ENCODE measurements around the gene RTN4R. TPM values are rescaled to one million over a fixed set of nuclear protein-coding genes. Genes with fewer than 3 reads are reported as not detected.

The RTN4R gene
- total and polyA plus RNA-seq, 9 of the 15 experiments (the other 6 are each of a cell fraction or from before 2014, with no cell fraction given): 0.04 to 2.8 (median 1.4) TPM; not detected in 3

- peak in 1 of 2 experiments; percentile 68; a peak in 2 of 4 replicates for TF ChIP-seq RCOR1 (IDR thresholded peaks at IDR 0.05; ENCODE audit: borderline replicate concordance in 1 of 2, low read depth in 2 of 2, low read length in 2 of 2)
- TF ChIP-seq, protein P1, sequence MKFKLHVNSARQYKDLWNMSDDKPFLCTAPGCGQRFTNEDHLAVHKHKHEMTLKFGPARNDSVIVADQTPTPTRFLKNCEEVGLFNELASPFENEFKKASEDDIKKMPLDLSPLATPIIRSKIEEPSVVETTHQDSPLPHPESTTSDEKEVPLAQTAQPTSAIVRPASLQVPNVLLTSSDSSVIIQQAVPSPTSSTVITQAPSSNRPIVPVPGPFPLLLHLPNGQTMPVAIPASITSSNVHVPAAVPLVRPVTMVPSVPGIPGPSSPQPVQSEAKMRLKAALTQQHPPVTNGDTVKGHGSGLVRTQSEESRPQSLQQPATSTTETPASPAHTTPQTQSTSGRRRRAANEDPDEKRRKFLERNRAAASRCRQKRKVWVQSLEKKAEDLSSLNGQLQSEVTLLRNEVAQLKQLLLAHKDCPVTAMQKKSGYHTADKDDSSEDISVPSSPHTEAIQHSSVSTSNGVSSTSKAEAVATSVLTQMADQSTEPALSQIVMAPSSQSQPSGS (CRISPR knock-in tag; IDR thresholded peaks at IDR 0.05): peak; percentile 50; the same call in 1 of the 2 replicates
- peak in 1 of 2 experiments; percentile 55; a peak in 1 of 4 replicates for TF ChIP-seq UBTF (IDR thresholded peaks at IDR 0.05; ENCODE audit: borderline replicate concordance in 1 of 2, low read depth in 2 of 2, low read length in 2 of 2)
- TF ChIP-seq SP1 (CRISPR knock-in tag; IDR thresholded peaks at IDR 0.05): no peak
- TF ChIP-seq, protein P2, sequence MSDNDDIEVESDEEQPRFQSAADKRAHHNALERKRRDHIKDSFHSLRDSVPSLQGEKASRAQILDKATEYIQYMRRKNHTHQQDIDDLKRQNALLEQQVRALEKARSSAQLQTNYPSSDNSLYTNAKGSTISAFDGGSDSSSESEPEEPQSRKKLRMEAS (CRISPR knock-in tag; IDR thresholded peaks at IDR 0.05): peak; percentile 60
- TF ChIP-seq ATF3 (IDR thresholded peaks at IDR 0.05): peak; percentile 81
- TF ChIP-seq ATF3 (CRISPR knock-in tag; conservative IDR thresholded peaks at IDR 0.05): peak; percentile 63; the same call in 1 of the 2 replicates
- TF ChIP-seq GATA2 (CRISPR knock-in tag; IDR thresholded peaks at IDR 0.05): peak; percentile 44; the same call in 1 of the 2 replicates
- 0 out of 2 replicates have a peak, but pooled peaks have one; percentile 31 for TF ChIP-seq CBFB (CRISPR knock-in tag; IDR thresholded peaks at IDR 0.05)
- peak in 1 of 3 experiments; percentile 58 for TF ChIP-seq YY1 (IDR thresholded peaks at IDR 0.05; ENCODE audit: borderline replicate concordance in 1 of 3, control insufficient read depth in 1 of 3, extremely low read depth in 1 of 3, insufficient read depth in 3 of 3, insufficient read length in 1 of 3, insufficient replicate concordance in 2 of 3, low read depth in 1 of 3, low read length in 2 of 3)
- TF ChIP-seq ZNF274 (IDR thresholded peaks at IDR 0.05; ENCODE audit: borderline replicate concordance, low read depth, low read length): no peak
- no peak for TF ChIP-seq TSC22D4 (tag; IDR thresholded peaks at IDR 0.05)
- no peak for TF ChIP-seq BHLHE40 (IDR thresholded peaks at IDR 0.05; ENCODE audit: low read length)
- TF ChIP-seq, protein P3, sequence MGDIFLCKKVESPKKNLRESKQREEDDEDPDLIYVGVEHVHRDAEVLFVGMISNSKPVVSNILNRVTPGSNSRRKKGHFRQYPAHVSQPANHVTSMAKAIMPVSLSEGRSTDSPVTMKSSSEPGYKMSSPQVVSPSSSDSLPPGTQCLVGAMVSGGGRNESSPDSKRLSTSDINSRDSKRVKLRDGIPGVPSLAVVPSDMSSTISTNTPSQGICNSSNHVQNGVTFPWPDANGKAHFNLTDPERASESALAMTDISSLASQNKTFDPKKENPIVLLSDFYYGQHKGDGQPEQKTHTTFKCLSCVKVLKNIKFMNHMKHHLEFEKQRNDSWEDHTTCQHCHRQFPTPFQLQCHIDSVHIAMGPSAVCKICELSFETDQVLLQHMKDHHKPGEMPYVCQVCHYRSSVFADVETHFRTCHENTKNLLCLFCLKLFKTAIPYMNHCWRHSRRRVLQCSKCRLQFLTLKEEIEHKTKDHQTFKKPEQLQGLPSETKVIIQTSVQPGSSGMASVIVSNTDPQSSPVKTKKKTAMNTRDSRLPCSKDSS (IDR thresholded peaks at IDR 0.05; ENCODE audit: low read depth, partially characterized antibody): no peak
- TF ChIP-seq ZNF212 (CRISPR knock-in tag; IDR thresholded peaks at IDR 0.05): no peak
- peak; percentile 3 for TF ChIP-seq FOS (IDR thresholded peaks at IDR 0.05; ENCODE audit: extremely low read depth, insufficient read length)
- peak; percentile 17; the same call in 1 of the 2 replicates for TF ChIP-seq CTBP1 (IDR thresholded peaks at IDR 0.05; ENCODE audit: borderline replicate concordance)
- TF ChIP-seq JUND (IDR thresholded peaks at IDR 0.05; ENCODE audit: borderline replicate concordance, low read depth, low read length): peak; percentile 89
- peak; percentile 82; the same call in 2 of the 3 replicates for TF ChIP-seq JUND (tag; IDR thresholded peaks at IDR 0.05; ENCODE audit: borderline replicate concordance, low read depth, low read length)
- TF ChIP-seq, protein P4, sequence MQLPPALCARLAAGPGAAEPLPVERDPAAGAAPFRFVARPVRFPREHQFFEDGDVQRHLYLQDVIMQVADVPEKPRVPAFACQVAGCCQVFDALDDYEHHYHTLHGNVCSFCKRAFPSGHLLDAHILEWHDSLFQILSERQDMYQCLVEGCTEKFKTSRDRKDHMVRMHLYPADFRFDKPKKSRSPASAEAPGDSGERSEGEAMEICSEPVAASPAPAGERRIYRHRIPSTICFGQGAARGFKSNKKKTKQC (CRISPR knock-in tag; IDR thresholded peaks at IDR 0.05): peak; percentile 57
These were observed 11.6 kb upstream of the RTN4R start (continued) for GRCh38 chr22:20279662-20280134.

Measured in K562 (cell line).